HCT116 (cell line): Measurements from ENCODE around the gene LCE3D. TPM values are rescaled to one million over a fixed set of nuclear protein-coding genes. Genes with fewer than 3 reads are reported as not detected.

Experiments used
- ATAC-seq: fragments of 200-7000 bp; cut with Tn5 transposase; 2 replicates; pipeline ENCODE4 v1.9.1; 2020; ENCODE audit warnings: mild to moderate bottlenecking, moderate library complexity
- BruUV-seq: library from RNA; stranded (reverse); fragments of 400-500 nt; replicated peaks from 2 replicates; lab custom pipeline; 2021; lab: Mats Ljungman, UMichigan
- CTCF ChIA-PET: fragments of 300-600 bp; sonication (Branson Sonifier 250); formaldehyde crosslinking; loops from one replicate; lab custom pipeline; 2021; ENCODE audit warnings: antibody characterized with exemption; lab: Charles Lee
- POLR2A ChIA-PET: fragments of 300-600, 350-600 bp; sonication (Branson Sonifier 250); formaldehyde crosslinking; loops from one replicate; lab custom pipeline; 2021; ENCODE audit warnings: antibody characterized with exemption; lab: Charles Lee
- RAD21 ChIA-PET, 2 experiments: fragments of 300-600 bp; sonication (Branson Sonifier 250); formaldehyde crosslinking; loops; one replicate each; lab custom pipeline; 2023; ENCODE audit warnings: low total read pairs in 2 of 2; ENCODE audit not compliant: uncharacterized antibody in 2 of 2, unreplicated experiment in 2 of 2, low non-redundant PET in 1 of 2; lab: Charles Lee
- DNase-seq: peaks from one replicate; pipeline ENCODE4 v3.0.0-alpha.2; 2010; ENCODE audit warnings: low read depth, low spot score
- H2AFZ ChIP-seq: fragments of 200-600 bp; shearing (Covaris generic), sonication (generic); 2 replicates; pipeline ENCODE4 v1.6.1; 2017; ENCODE audit warnings: low read depth, mixed run types, mixed read lengths, antibody characterized with exemption, low read length; ENCODE audit not compliant: poor library complexity, severe bottlenecking
- H3K27ac ChIP-seq: 2 replicates; pipeline ENCODE4 v1.5.1; 2012; ENCODE audit warnings: low read depth, low read length
- H3K27me3 ChIP-seq: fragments of 200-600 bp; sonication (generic); 2 replicates; pipeline ENCODE4 v1.6.1; 2016; ENCODE audit warnings: mixed run types, low read length, mixed read lengths; ENCODE audit not compliant: insufficient read depth
- H3K36me3 ChIP-seq, 2 experiments: fragments of 200-500 bp in 1 of 2; fragments of 200-600 bp in 1 of 2; sonication (Bioruptor generic) in 1 of 2; sonication (generic) in 1 of 2; 2 replicates each; pipeline versions ENCODE4 v1.5.1 to v1.6.1; 2014 to 2016; ENCODE audit warnings: low read length in 2 of 2, inconsistent platforms in 1 of 2, mixed read lengths in 1 of 2, mixed run types in 1 of 2; ENCODE audit not compliant: insufficient read depth in 2 of 2, control insufficient read depth in 1 of 2
- H3K4me1 ChIP-seq, 2 experiments: fragments of 200-600 bp in 1 of 2; sonication (generic) in 1 of 2; 2 replicates each; pipeline versions ENCODE4 v1.5.1 to v1.6.1; 2012 to 2017; ENCODE audit warnings: low read length in 2 of 2, inconsistent platforms in 1 of 2, mild to moderate bottlenecking in 1 of 2, mixed read lengths in 1 of 2, mixed run types in 1 of 2, moderate library complexity in 1 of 2; ENCODE audit not compliant: insufficient read depth in 2 of 2, control insufficient read depth in 1 of 2
- H3K4me2 ChIP-seq: fragments of 200-600 bp; sonication (generic); 2 replicates; pipeline ENCODE4 v1.6.1; 2017; ENCODE audit warnings: mixed run types, low read length, mixed read lengths
- H3K4me3 ChIP-seq, 2 experiments: fragments of 200-600 bp in 1 of 2; sonication (generic) in 1 of 2; replicated peaks in 1 of 2; 2 replicates each; pipeline ENCODE4 v1.5.1; 2011 to 2016; ENCODE audit warnings: low read length in 2 of 2, control low read depth in 1 of 2, low read depth in 1 of 2, mild to moderate bottlenecking in 1 of 2, mixed read lengths in 1 of 2, mixed run types in 1 of 2
- H3K79me2 ChIP-seq: fragments of 200-600 bp; sonication (generic); 2 replicates; pipeline ENCODE4 v1.6.1; 2017; ENCODE audit warnings: mild to moderate bottlenecking, mixed run types, low read length, moderate library complexity, mixed read lengths; ENCODE audit not compliant: insufficient read depth
- H3K9ac ChIP-seq: fragments of 200-600 bp; sonication (generic); 2 replicates; pipeline ENCODE4 v1.6.1; 2016; ENCODE audit warnings: low read length, mixed read lengths
- H3K9me2 ChIP-seq: fragments of 200-600 bp; sonication (generic), shearing (Covaris generic); 2 replicates; pipeline ENCODE4 v1.6.1; 2017; ENCODE audit warnings: mixed run types, mild to moderate bottlenecking, moderate library complexity; ENCODE audit not compliant: insufficient read depth
- H3K9me3 ChIP-seq, 2 experiments: fragments of 200-500 bp in 1 of 2; fragments of 200-600 bp in 1 of 2; sonication (Bioruptor generic) in 1 of 2; sonication (generic) in 1 of 2; 2 replicates each; pipeline ENCODE4 v1.6.1; 2014 to 2017; ENCODE audit warnings: low read length in 2 of 2, mixed read lengths in 2 of 2, inconsistent platforms in 1 of 2, low read depth in 1 of 2, mild to moderate bottlenecking in 1 of 2, mixed run types in 1 of 2, moderate library complexity in 1 of 2; ENCODE audit not compliant: control insufficient read depth in 1 of 2, insufficient read depth in 1 of 2
- H4K20me1 ChIP-seq: fragments of 200-600 bp; sonication (generic), shearing (Covaris generic); 2 replicates; pipeline ENCODE4 v1.6.1; 2017; ENCODE audit warnings: mixed run types, mild to moderate bottlenecking, moderate library complexity; ENCODE audit not compliant: insufficient read depth
- ATF3 ChIP-seq: IDR thresholded peaks from 2 replicates; pipeline ENCODE4 v1.6.1; 2012
- CBX3 ChIP-seq: IDR thresholded peaks from 2 replicates; pipeline ENCODE4 v1.6.1; 2012; ENCODE audit warnings: low read depth
- CEBPB ChIP-seq: IDR thresholded peaks from 2 replicates; pipeline ENCODE4 v1.6.1; 2012; ENCODE audit warnings: low read depth
- CTCF ChIP-seq, 3 experiments: fragments of 200-600 bp in 1 of 3; sonication (generic) in 1 of 3; IDR thresholded peaks in 2 of 3; conservative IDR thresholded peaks in 1 of 3; 2 replicates each; pipeline ENCODE4 v1.5.1; 2012 to 2017; ENCODE audit warnings: low read depth in 2 of 3, low read length in 2 of 3, antibody characterized with exemption in 1 of 3, borderline replicate concordance in 1 of 3, control low read depth in 1 of 3, mild to moderate bottlenecking in 1 of 3, mixed read lengths in 1 of 3, mixed run types in 1 of 3, moderate library complexity in 1 of 3; ENCODE audit not compliant: insufficient read depth in 1 of 3
- EGR1 ChIP-seq: IDR thresholded peaks from 2 replicates; pipeline ENCODE4 v1.6.1; 2012; ENCODE audit warnings: low read depth
- ELF1 ChIP-seq: IDR thresholded peaks from 2 replicates; pipeline ENCODE4 v1.6.1; 2012; ENCODE audit warnings: low read depth, borderline replicate concordance
- EZH2phosphoT487 ChIP-seq: fragments of 200-600 bp; IDR thresholded peaks from 2 replicates; pipeline ENCODE4 v1.6.1; 2018; ENCODE audit warnings: antibody characterized with exemption, borderline replicate concordance
- FOSL1 ChIP-seq: IDR thresholded peaks from 2 replicates; pipeline ENCODE4 v1.6.1; 2012; ENCODE audit warnings: low read depth
- POLR2A ChIP-seq: IDR thresholded peaks from 2 replicates; pipeline ENCODE4 v1.7.0; 2011; ENCODE audit warnings: borderline replicate concordance; ENCODE audit not compliant: insufficient read depth, insufficient read length; ENCODE audit errors: extremely low read depth
- POLR2AphosphoS5 ChIP-seq: IDR thresholded peaks from 2 replicates; pipeline ENCODE4 v1.6.1; 2011; ENCODE audit warnings: mild to moderate bottlenecking, low read depth, low read length, moderate library complexity
- REST ChIP-seq: IDR thresholded peaks from 2 replicates; pipeline ENCODE4 v1.6.1; 2012; ENCODE audit warnings: low read depth
- SIN3A ChIP-seq: IDR thresholded peaks from 2 replicates; pipeline ENCODE4 v1.6.1; 2012; ENCODE audit warnings: low read depth
- SP1 ChIP-seq: IDR thresholded peaks from 2 replicates; pipeline ENCODE4 v1.6.1; 2012; ENCODE audit warnings: low read depth
- SRF ChIP-seq: IDR thresholded peaks from 2 replicates; pipeline ENCODE4 v1.6.1; 2012; ENCODE audit warnings: low read depth
- TCF7L2 ChIP-seq: IDR thresholded peaks from 2 replicates; pipeline ENCODE4 v1.7.0; 2011; ENCODE audit warnings: borderline replicate concordance, inconsistent platforms; ENCODE audit not compliant: insufficient read depth, insufficient read length; ENCODE audit errors: extremely low read depth
- YY1 ChIP-seq: IDR thresholded peaks from 2 replicates; pipeline ENCODE4 v1.6.1; 2011; ENCODE audit warnings: low read length, low read depth, moderate library complexity, mild to moderate bottlenecking; ENCODE audit not compliant: insufficient replicate concordance; ENCODE audit errors: extremely low read depth
- ZBTB33 ChIP-seq: IDR thresholded peaks from 2 replicates; pipeline ENCODE4 v1.6.1; 2011; ENCODE audit warnings: mild to moderate bottlenecking, low read length, moderate library complexity; ENCODE audit not compliant: insufficient replicate concordance; ENCODE audit errors: extremely low read depth
- ZFX ChIP-seq: fragments of 450-650 bp; IDR thresholded peaks from 2 replicates; pipeline ENCODE4 v1.6.1; 2017
- intact Hi-C: fragments of 100-400 bp; cut with micrococcal nuclease; formaldehyde crosslinking; loops from 2 replicates; pipeline ENCODE4 v1.10.0; 2022
- total RNA-seq: library from RNA; stranded (reverse); gene quantifications from one replicate; pipeline ENCODE4 v1.2.1, GENCODE V29; 2021; ENCODE audit not compliant: unreplicated experiment

The LCE3D gene
- total RNA-seq, 1 experiment from 2014 or later: not detected

- no peak for TF ChIP-seq EGR1
- no peak for TF ChIP-seq EZH2phosphoT487
- no peak for TF ChIP-seq SIN3A
- no peak for TF ChIP-seq POLR2AphosphoS5
- TF ChIP-seq ZFX: no peak
- TF ChIP-seq SP1: no peak
- TF ChIP-seq CBX3: no peak
These were observed 33.2 kb upstream of the LCE3D start, which contains the start of gene LCE3B (continued) for GRCh38 chr1:152613511-152613910.

GRCh38 chr1:152599934-152600333, 19.6 kb upstream of the LCE3D start, which contains the start of gene LCE3C:
LCE3C (plus strand) TSS chr1:152600234; CDS start chr1:152600732, 498 bp downstream.
- no peak within 1 kb of the TSS for H3K4me2 ChIP-seq
- no TSS peak for BruUV-seq
- intact Hi-C loops: no loop called here

More at GRCh38 chr1:152599934-152600333, 19.6 kb upstream of the LCE3D start, which contains the start of gene LCE3C:
- Histone ChIP-seq H3K36me3 (no peaks in the 10 kb centered on the region), H4K20me1 (no peaks in the 10 kb centered on the region), H2AFZ (no peak within 1 kb of the TSS), H3K4me1 (no peaks in the 10 kb centered on the region), H3K79me2 (no peaks in the 10 kb centered on the region), H3K9me3 (no peaks in the 10 kb centered on the region), H3K9me2 (no peaks in the 10 kb centered on the region), H3K9ac (no peak within 1 kb of the TSS), H3K27ac (no peak within 1 kb of the TSS), H3K27me3 (no peaks in the 10 kb centered on the region), H3K4me3 (no peak within 1 kb of the TSS)
- TF ChIP-seq CBX3: no peak
- TF ChIP-seq ZBTB33: no peak
- no peak for TF ChIP-seq FOSL1
- no peak for TF ChIP-seq ATF3
- TF ChIP-seq TCF7L2: no peak
- no peak for TF ChIP-seq YY1
- TF ChIP-seq POLR2A: no peak
- no peak for TF ChIP-seq REST
- no peak for TF ChIP-seq SRF
- no peak for TF ChIP-seq CEBPB
- no peak for TF ChIP-seq ELF1
- no peak for TF ChIP-seq POLR2AphosphoS5
- TF ChIP-seq ZFX: no peak
- no peak for TF ChIP-seq EGR1
- no peak for TF ChIP-seq CTCF (IDR thresholded peaks at IDR 0.05 in 2 of 3, conservative IDR thresholded peaks at IDR 0.05 in 1 of 3; ENCODE audit: borderline replicate concordance in 1 of 3, insufficient read depth in 1 of 3, low read depth in 2 of 3, low read length in 2 of 3)
- ATAC-seq (no peak), DNase-seq (no peak)
- ChIA-PET RAD21 (no interaction called here), CTCF (no interaction called here), POLR2A (no interaction called here)
